OCI-LY3 (cell line): Measurements from ENCODE around the gene WWOX.

ENCODE experiments used
- H2AFZ ChIP-seq: fragments of 200-600, 300-600 bp; shearing (Covaris generic); 2 replicates; pipeline ENCODE4 v1.6.0; 2014; ENCODE audit warnings: antibody characterized with exemption, low read depth, low read length
- H3K27ac ChIP-seq: fragments of 200-600, 300-600 bp; sonication (generic); 2 replicates; pipeline ENCODE4 v1.5.1; 2014; ENCODE audit warnings: mild to moderate bottlenecking, low read length, moderate library complexity, mixed read lengths
- H3K27me3 ChIP-seq: fragments of 200-600, 300-600 bp; sonication (generic); 2 replicates; pipeline ENCODE4 v1.6.1; 2014; ENCODE audit warnings: low read depth, low read length, mixed read lengths
- H3K36me3 ChIP-seq: fragments of 200-600, 300-600 bp; sonication (generic); replicated peaks from 2 replicates; pipeline ENCODE3; 2014; ENCODE audit warnings: low read depth, low read length, mixed read lengths
- H3K4me1 ChIP-seq: fragments of 300-600, 200-600 bp; sonication (generic); 2 replicates; pipeline ENCODE4 v1.6.1; 2014; ENCODE audit warnings: low read length, mixed read lengths
- H3K4me2 ChIP-seq: fragments of 200-600, 300-600 bp; sonication (generic); 2 replicates; pipeline ENCODE4 v1.6.1; 2014; ENCODE audit warnings: low read length, mixed read lengths
- H3K4me3 ChIP-seq: fragments of 300-600, 200-600 bp; sonication (generic); 2 replicates; pipeline ENCODE4 v1.5.1; 2014; ENCODE audit warnings: antibody characterized with exemption, mild to moderate bottlenecking, low read length, moderate library complexity
- H3K79me2 ChIP-seq: fragments of 300-600, 200-600 bp; shearing (Covaris generic); 2 replicates; pipeline ENCODE4 v1.6.1; 2014; ENCODE audit warnings: mild to moderate bottlenecking, low read length, mixed read lengths
- H3K9ac ChIP-seq: fragments of 300-600, 200-600 bp; shearing (Covaris generic); 2 replicates; pipeline ENCODE4 v1.6.0; 2014; ENCODE audit warnings: mild to moderate bottlenecking, low read length, moderate library complexity
- H3K9me3 ChIP-seq: fragments of 200-600, 300-600 bp; shearing (Covaris generic); 2 replicates; pipeline ENCODE4 v1.6.1; 2014; ENCODE audit warnings: low read length, mixed read lengths; ENCODE audit not compliant: insufficient read depth
- H4K20me1 ChIP-seq: fragments of 200-600, 300-600 bp; sonication (generic); 2 replicates; pipeline ENCODE4 v1.6.1; 2016; ENCODE audit warnings: low read length, mixed read lengths; ENCODE audit not compliant: insufficient read depth
- EZH2phosphoT487 ChIP-seq: fragments of 200-600 bp; shearing (Covaris generic); IDR thresholded peaks from 2 replicates; pipeline ENCODE4 v1.6.1; 2018; ENCODE audit warnings: antibody characterized with exemption, mixed run types, low read depth
- TF ChIP-seq, protein P1 (sequence below): fragments of 200-600, 300-600 bp; sonication (generic); IDR thresholded peaks from 2 replicates; pipeline ENCODE4 v1.5.1; 2014; ENCODE audit warnings: antibody characterized with exemption, low read length, low read depth

WWOX gene

DNA sequence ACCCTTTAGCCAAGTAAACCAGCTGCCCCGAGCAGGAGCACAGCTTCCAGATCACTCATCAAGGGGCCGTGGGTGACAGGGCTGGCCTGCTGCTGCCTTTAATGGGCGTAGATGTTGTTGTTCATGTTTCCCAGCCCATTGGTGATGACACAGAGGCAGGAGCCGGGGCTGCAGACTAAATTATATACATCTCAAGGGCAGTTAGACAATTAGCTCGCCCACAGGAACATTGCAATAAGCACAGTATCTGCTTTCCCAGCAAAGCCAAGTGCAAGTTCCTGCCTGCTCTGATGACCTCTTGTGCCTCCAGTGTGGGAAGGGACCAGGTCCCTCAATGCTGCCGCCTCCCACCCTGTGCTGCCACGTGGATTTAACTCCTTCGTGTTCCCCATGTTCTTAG, 1015.3 kb downstream of the WWOX start:
- Histone ChIP-seq H3K27me3 (peaks cover 18% of the 10 kb centered on the region; the same call in 1 of the 2 replicates), H3K4me2 (no peak overlapping the region), H2AFZ (no peak overlapping the region), H4K20me1 (no peaks in the 10 kb centered on the region), H3K9ac (no peak overlapping the region), H3K27ac (no peak overlapping the region), H3K79me2 (no peaks in the 10 kb centered on the region), H3K9me3 (no peaks in the 10 kb centered on the region), H3K36me3 (no peaks in the 10 kb centered on the region), H3K4me1 (no peaks in the 10 kb centered on the region), H3K4me3 (no peak overlapping the region)
- TF ChIP-seq, protein P1, sequence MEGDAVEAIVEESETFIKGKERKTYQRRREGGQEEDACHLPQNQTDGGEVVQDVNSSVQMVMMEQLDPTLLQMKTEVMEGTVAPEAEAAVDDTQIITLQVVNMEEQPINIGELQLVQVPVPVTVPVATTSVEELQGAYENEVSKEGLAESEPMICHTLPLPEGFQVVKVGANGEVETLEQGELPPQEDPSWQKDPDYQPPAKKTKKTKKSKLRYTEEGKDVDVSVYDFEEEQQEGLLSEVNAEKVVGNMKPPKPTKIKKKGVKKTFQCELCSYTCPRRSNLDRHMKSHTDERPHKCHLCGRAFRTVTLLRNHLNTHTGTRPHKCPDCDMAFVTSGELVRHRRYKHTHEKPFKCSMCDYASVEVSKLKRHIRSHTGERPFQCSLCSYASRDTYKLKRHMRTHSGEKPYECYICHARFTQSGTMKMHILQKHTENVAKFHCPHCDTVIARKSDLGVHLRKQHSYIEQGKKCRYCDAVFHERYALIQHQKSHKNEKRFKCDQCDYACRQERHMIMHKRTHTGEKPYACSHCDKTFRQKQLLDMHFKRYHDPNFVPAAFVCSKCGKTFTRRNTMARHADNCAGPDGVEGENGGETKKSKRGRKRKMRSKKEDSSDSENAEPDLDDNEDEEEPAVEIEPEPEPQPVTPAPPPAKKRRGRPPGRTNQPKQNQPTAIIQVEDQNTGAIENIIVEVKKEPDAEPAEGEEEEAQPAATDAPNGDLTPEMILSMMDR = no peak
- no peak for TF ChIP-seq EZH2phosphoT487

DNA sequence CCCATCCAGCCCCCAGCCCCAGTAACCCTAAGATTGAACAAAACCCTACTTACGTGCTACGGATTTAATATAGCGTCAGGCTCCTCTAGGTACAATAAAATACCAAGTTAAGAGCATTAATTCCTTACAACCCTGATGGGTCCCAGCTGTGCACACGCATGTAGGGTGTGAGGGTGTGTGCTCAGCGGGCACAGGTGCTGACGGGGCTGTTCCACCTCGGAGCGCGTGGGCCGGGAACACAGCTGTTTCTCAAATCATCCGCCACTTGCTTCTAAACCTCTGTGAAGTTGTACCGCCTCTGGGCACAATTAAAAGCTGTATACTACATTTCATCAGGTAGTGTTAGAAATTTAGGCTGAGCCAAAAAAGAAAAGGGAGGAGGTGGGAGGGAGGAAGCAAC, 1022.5 kb downstream of the WWOX start:
- Histone ChIP-seq H3K4me2 (no peak overlapping the region), H2AFZ (no peak overlapping the region), H3K4me1 (no peaks in the 10 kb centered on the region), H3K4me3 (no peak overlapping the region), H3K9me3 (no peaks in the 10 kb centered on the region), H4K20me1 (no peaks in the 10 kb centered on the region), H3K27me3 (peaks cover 7% of the 10 kb centered on the region; the same call in 1 of the 2 replicates), H3K36me3 (no peaks in the 10 kb centered on the region), H3K27ac (no peak overlapping the region), H3K9ac (no peak overlapping the region), H3K79me2 (no peaks in the 10 kb centered on the region)
- TF ChIP-seq, protein P1 = no peak
- no peak for TF ChIP-seq EZH2phosphoT487

GRCh38 chr16:79122343-79122742, 1022.9 kb downstream of the WWOX start:
- no peak overlapping the region for H3K9ac ChIP-seq
- H3K9me3 ChIP-seq = no peaks in the 10 kb centered on the region
- H3K4me1 ChIP-seq = no peaks in the 10 kb centered on the region
- H3K36me3 ChIP-seq = no peaks in the 10 kb centered on the region
- TF ChIP-seq, protein P1 = no peak
- TF ChIP-seq EZH2phosphoT487 = no peak
- no peak overlapping the region for H3K4me2 ChIP-seq
- H3K79me2 ChIP-seq = no peaks in the 10 kb centered on the region
- H2AFZ ChIP-seq = no peak overlapping the region
- no peak overlapping the region for H3K4me3 ChIP-seq
- no peak overlapping the region for H3K27ac ChIP-seq
- peaks cover 4% of the 10 kb centered on the region; the same call in 1 of the 2 replicates for H3K27me3 ChIP-seq
- H4K20me1 ChIP-seq = no peaks in the 10 kb centered on the region

GRCh38 chr16:79124016-79124756, 1024.7 kb downstream of the WWOX start:
- TF ChIP-seq, protein P1 = no peak
- TF ChIP-seq EZH2phosphoT487 = no peak
- no peak overlapping the region for H3K9ac ChIP-seq
- H3K4me2 ChIP-seq = no peak overlapping the region

More at GRCh38 chr16:79124016-79124756, 1024.7 kb downstream of the WWOX start:
- H3K36me3 ChIP-seq = no peaks in the 10 kb centered on the region
- no peaks in the 10 kb centered on the region; the same call in 1 of the 2 replicates for H3K27me3 ChIP-seq
- H2AFZ ChIP-seq = no peak overlapping the region
- H3K79me2 ChIP-seq = no peaks in the 10 kb centered on the region
- H3K9me3 ChIP-seq = no peaks in the 10 kb centered on the region
- H3K4me3 ChIP-seq = no peak overlapping the region
- H3K4me1 ChIP-seq = no peaks in the 10 kb centered on the region
- H4K20me1 ChIP-seq = no peaks in the 10 kb centered on the region
- H3K27ac ChIP-seq = no peak overlapping the region
